Kidney glomerular epithelial cell (primary cell): ENCODE data around the gene SCNN1B.
A peak's percentile ranks its signal among the peaks of the same experiment; 100 is the strongest.
"Not testable (repeated sequence)": the region's sequence is repeated elsewhere in the genome, so short reads cannot be mapped to it uniquely, and the experiment has no call there.

ENCODE experiments used
- DNase-seq: peaks from one replicate; lab custom pipeline; 2025; lab: John Stamatoyannopoulos, UW

SCNN1B gene

GRCh38 chr16:23302045-23302956, at the start of gene SCNN1B:
SCNN1B (plus strand) TSS chr16:23302302; CDS start chr16:23348600, 46,298 bp downstream.
- DNase-seq = no peak

DNA sequence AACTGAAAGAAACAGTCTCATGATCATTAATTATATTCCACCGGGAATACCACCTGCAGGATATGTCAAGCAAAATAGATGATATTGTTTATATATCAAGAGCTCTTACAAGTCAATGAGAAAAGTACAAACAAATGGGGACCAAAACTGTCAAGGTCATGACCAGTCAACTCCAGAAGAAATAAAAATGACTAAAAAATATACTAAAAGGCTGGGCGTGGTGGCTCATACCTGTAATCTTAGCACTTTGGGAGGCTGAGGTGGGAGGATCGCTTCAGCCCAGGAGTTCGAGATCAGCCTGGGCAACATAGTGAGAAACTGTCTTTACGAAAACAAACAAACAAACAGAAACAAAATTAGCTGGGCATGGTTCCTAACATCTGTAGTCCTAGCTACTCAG, 49.8 kb upstream of the SCNN1B start:
- no peak for DNase-seq

GRCh38 chr16:23253650-23254049, 48.5 kb upstream of the SCNN1B start:
- DNase-seq = not testable (repeated sequence)

GRCh38 chr16:23254338-23254737, 47.8 kb upstream of the SCNN1B start:
- no peak for DNase-seq

GRCh38 chr16:23255000-23255399, 47.1 kb upstream of the SCNN1B start:
- no peak for DNase-seq

DNA sequence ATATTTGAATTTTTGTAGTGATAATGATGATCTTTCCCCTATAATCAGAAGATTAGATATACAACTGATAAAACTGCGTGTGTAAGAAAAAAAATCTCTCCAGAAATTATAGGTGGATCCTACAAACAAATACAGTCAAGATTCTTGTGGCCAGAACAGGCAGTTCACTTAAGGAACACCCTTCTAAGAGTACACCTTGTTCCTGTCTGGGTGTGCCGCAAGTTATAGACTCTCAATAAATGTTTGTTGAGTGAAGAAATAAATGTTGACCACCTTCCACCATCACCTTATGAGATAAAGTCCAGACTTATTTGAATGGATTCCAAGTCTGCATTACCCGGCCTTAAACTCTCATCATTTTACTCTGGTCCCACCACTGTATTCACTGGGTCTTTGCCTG, 45.7 kb upstream of the SCNN1B start:
- no peak for DNase-seq

GRCh38 chr16:23257682-23258081, 44.4 kb upstream of the SCNN1B start:
- no peak for DNase-seq

- DNase-seq = no peak
Measured at GRCh38 chr16:23258919-23259237, 43.2 kb upstream of the SCNN1B start.

DNA sequence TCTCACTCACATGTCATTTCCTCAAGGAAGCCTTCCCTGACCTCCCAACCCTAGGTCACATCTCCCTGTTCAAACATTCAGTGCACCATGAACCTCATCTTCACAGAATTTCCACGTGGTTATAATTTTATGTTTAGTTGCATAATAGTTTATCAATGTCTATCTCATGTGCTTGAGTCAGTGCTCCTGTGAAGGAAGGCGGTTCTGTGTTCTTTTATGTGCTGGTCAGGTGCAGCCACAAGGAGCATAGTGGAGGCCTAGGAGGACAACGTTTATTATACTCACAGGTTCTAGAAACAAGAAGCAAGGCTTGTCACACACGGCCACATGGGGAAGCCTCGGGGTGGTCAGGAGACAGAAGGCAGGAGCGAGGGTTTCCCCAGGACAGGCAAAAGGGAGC, 34.5 kb upstream of the SCNN1B start:
- DNase-seq = no peak

GRCh38 chr16:23268561-23268960, 33.5 kb upstream of the SCNN1B start:
- no peak for DNase-seq

DNA sequence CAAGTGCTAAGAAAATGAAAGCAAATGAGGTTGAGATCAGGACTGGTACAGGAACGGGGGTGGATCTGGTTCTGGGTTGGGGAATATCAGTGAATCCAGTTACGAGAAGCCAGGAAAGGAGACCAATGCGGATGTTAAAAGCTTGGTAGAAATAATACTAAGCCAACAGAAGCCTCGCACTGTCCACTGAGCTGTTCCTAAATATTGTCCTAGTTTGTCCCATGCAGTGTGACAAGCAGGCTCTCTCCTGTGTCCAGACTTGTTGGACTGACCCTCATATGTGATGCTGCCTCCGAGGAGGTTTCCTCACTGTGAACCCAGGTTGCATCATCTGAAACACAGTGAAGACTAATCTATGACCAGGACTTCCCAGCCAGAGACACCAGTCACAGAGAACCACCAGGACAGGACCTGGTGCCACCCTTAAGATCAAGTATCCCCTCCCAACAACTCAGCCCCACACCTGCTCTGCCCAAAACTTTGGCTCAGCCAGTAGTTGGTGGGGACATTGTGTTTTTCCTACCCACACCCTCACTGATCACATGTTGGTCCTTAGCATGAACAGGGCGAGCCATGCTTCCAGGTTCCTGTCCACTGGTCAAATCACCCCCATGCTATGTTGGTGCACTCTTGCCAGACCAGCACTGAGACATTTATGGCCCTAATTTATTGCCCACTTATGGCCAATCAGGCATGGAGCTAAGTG, 32.7 kb upstream of the SCNN1B start:
- DNase-seq = no peak

GRCh38 chr16:23270654-23271053, 31.4 kb upstream of the SCNN1B start:
- no peak for DNase-seq

- DNase-seq = no peak
Measured at GRCh38 chr16:23274968-23275367, 27.1 kb upstream of the SCNN1B start.

- DNase-seq = no peak
Measured at GRCh38 chr16:23276821-23277220, 25.3 kb upstream of the SCNN1B start.

DNA sequence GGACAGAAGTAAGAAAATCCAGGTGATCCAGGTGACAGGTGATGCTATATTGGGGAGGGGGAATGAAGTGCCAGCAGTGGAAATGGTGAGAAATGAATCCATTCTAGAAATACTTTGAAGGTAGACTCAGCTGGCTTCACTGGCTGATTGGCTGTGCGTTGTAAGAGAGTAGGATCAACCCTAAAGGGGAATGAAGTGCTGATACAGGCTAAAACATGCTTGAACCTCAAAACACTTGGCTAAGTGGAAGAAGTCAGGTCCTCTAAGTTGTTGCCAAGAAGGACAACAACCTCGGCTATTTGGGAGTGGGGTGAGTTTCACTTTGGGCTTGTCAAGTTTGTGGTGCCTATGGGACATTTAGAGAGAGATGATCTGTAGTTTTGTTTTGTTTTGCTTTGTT, 24.1 kb upstream of the SCNN1B start:
- no peak for DNase-seq

- no peak for DNase-seq
Measured at GRCh38 chr16:23279721-23280153, 22.4 kb upstream of the SCNN1B start.

- DNase-seq = peak; percentile 51
Measured at GRCh38 chr16:23280483-23280967, 21.6 kb upstream of the SCNN1B start.

DNA sequence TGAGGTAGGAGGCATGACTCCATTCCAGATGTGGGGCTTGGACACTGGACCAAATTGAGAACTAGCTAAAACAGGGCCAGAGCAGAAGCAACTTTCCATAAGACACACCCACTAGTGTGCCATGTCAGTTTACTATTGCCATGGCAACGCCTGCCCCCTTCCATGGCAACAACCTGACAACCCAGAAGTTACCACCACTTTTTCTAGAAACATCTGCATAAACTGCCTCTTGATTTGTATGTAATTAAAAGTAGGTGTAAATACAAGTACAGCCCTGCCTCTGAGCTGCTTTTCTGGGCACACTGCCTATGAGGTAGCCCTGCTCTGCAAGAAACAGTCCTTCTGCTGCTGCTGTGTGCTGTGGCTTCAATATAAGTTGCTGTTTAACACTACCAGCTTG, 19.5 kb upstream of the SCNN1B start:
- DNase-seq = no peak

DNA sequence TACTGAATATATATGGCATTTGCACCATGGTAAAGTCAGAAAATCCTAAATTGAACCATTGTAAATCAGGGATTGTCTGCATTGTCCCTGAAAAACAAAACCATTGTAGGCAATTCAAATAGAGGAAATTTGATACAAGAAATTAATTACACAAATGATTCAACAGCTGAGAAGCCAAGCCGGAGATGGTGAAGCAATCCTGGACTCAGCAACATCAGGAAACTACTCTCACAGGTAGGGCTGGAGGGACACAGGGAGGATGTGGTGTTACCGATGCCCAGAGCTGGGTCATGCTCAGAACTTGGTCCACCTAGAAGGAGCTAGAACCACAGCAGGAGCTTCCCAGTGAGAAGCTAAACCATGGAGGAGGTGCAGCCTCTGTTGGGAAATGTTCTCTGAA, 18.5 kb upstream of the SCNN1B start:
- DNase-seq = no peak

- no peak for DNase-seq
Measured at GRCh38 chr16:23284584-23284983, 17.5 kb upstream of the SCNN1B start.

DNA sequence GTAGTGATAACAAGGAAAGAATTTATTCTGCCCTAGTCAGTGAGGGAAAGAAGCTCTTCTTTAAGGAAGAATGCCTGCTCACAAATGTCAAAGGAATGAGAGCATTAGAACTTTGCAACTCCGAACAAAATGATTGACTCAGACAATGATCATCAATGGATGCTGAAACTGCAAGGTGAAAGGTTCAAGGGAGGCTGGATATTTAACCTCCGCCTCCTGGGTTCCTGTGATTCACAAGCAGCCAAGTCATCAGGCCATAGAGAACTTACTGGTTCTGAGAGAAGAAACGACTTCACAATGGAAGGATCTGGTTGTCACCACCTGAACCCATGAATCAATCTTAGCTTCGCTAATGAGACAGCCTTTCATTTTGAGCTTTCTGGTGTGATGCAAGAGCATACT, 16.0 kb upstream of the SCNN1B start:
- peak; percentile 64 for DNase-seq

- DNase-seq = no peak
Measured at GRCh38 chr16:23288209-23288608, 13.9 kb upstream of the SCNN1B start.
